Hematopoietic multipotent progenitor cell treated with erythropoietin and hydrocortisone succinate and interleukin-3 and kit ligand, for 17 days (in vitro differentiated cells): ENCODE data around the gene PDE6B.
"Not testable (repeated sequence)": the region's sequence is repeated elsewhere in the genome, so short reads cannot be mapped to it uniquely, and the experiment has no call there.

ENCODE experiments used
- DNase-seq: peaks from one replicate; pipeline ENCODE4 v3.0.0-alpha.2; 2015; ENCODE audit warnings: low spot score

PDE6B gene

DNA sequence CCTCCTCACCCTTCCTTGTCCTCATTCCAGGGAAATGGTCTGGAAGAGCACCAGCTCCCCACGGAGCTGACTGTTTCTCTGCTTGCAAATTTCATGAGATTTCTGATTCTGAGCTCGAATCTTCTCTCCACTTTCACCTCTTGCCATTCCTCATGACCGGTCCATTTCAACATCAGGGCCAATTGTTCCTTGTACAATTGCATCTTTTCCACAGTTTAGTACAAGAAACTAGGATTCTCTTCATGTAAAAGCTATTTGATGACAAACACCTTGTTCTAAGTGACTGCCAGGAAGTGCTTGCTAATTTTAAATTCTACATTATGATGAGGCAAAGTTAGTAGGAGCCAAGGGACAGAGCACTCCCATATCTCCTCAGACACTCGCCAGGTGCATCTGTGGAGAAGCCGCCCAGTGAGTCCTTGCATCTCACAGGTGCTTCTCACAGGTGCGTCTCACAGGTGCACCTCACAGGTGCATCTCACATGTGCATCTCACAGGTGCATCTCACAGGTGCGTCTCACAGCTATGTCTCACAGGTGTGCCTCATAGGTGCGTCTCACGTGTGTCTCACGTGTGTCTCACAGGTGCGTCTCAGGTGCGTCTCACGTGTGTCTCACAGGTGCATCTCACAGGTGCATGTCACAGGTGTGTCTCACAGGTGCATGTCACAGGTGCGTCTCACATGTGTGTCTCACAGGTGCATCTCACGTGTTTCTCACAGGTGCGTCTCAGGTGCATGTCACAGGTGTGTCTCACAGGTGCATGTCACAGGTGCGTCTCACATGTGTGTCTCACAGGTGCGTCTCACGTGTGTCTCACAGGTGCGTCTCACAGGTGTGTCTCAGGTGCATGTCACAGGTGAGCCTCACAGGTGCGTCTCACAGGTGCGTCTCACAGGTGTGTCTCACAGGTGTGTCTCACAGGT is 3.0 kb upstream of the PDE6B start:
- DNase-seq, result no peak

GRCh38 chr4:622996-623913 is 2.1 kb upstream of the PDE6B start:
- DNase-seq, result no peak

GRCh38 chr4:623914-624566 is 1.3 kb upstream of the PDE6B start:
- no peak for DNase-seq

GRCh38 chr4:625631-626161 is 323 bp downstream of the PDE6B start:
- DNase-seq, result no peak

DNA sequence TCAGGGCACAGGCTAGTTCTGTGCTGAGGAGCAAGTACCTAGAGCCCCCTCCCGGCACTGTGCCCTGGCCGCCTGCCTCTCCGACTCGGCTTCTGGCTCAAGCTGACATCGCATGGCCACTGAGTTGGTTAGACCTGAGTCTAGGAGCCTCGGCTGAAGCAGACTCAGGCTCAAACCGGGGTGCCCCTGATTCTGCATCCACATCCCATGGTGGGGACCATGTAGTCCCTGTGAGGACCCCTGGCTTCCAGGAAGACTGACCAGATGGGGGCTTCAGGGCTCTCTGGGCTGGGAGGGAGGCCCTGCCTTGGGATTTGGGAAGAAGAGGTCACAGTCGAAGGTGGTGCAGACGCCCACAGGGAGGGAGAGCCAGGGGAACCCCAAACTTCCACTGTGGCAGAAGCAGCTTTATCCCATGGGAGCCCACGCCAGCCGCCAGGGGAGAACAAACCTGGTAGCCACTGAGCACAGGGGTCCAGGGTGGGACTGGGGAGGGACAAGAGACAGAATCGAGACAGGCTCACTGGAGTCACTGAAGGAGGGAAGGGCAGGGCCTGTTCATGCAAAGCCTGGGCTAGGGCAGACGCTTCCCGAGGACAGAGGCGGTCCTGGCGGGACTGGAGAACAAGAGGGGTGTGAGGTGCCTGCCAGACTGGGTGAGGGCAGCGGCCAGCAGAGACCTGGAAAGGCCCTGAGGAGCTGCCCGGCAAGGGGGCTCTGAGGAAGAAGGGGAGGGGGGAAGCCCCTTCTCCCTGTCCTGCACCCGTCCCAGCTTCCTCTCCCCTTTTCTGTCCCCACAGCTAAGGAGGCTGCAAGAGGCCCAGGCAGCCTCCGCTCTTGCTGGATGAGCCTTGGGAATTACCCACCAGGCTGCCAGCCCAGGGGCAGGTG is 1.1 kb downstream of the PDE6B start:
- no peak for DNase-seq

- no peak for DNase-seq
These were observed 2.2 kb downstream of the PDE6B start for GRCh38 chr4:627347-628125.

DNA sequence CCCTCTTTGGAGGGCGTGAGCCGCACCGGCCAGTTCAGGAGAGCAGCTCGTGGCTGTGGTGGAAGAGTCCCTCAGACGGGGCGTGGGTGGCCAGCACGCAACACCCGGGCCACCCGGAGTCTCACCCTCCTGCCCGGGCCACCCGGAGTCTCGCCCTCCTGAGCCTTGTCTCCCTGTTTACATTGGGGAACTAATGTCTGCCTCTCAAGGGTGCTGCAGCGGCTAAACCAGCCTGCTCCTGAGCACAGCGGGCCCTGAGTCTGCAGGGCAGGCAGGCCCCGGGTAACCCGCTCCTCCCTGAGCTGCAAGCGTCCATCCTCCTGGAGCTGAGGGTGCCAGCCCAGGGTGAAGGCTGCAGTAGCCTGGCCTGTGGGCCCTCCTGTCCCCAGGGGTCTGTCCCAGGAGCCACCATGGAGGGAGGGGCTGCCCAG is 3.0 kb downstream of the PDE6B start:
- no peak for DNase-seq

- DNase-seq, result no peak
These were observed 3.7 kb downstream of the PDE6B start for GRCh38 chr4:628821-629635.

DNA sequence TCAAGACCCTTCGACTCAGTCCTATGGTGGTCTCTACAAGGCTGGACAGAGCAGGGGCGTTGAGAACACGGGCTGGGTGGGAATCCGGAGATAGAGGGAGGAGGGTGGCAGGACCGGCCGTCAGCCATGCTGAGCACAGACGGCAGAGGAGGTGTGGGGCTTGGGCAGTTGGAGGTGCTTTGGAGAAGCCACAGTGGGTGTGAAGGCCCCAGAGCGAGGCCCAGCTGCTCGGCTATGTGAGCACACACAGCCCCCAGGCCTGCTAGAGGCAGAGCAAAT is 4.2 kb downstream of the PDE6B start:
- no peak for DNase-seq

DNA sequence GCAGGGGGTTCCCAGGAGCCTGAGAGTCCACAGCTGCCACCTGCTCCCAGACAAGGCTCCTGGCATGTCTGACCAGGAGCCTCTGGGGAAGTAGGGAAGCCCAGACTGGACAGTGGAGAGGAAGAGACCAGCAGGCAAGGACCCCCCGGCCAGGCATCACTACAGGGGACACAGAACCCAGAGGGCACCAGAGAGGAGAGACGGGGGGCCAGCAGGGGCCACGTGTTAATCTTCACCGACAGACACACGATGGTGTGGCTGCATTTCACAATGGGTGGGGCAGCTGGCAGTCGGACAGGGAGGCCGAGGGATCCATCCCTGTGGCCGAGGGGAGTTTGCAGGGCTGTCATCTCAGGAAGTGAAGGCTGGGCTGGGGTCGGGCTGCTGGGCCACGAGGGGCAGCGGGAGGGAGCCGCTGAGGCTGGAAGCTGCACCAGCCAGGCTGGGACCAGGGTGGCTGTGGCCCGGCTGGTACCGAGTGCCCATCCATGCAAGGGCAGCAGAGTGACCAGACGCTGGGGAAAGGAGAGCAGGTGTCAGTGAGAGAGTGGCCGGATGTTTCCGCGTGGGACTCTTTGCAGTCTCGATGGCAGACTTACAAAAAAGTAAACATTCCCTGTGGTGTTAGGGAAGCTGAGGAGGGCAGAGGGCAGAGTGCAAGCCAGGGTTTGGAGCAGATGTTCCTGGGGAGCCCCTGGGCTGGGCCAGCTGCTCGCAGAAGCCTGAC is 4.7 kb downstream of the PDE6B start:
- DNase-seq, result no peak

DNA sequence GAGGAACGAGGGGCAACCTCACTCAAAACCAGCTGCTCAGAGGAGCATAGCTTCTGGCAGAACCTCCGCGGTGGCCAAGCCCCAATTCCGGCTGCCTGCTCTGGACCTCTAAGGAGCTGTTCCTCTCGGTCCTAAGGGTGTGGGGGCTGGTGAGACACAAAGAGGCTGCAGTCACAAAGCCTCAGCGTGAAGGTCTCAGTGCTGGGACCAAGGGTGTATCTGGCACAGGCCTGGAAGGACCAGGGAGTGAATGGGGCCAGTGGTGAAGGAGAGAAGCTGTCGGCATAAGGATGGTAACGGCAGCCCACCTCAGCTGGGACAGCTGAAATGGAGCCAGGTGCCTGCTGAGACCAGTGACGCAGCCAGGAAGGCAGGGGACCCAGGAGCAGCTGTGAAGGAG is 5.3 kb downstream of the PDE6B start:
- no peak for DNase-seq

- DNase-seq, result no peak
These were observed 6.9 kb downstream of the PDE6B start for GRCh38 chr4:632196-632790.

DNA sequence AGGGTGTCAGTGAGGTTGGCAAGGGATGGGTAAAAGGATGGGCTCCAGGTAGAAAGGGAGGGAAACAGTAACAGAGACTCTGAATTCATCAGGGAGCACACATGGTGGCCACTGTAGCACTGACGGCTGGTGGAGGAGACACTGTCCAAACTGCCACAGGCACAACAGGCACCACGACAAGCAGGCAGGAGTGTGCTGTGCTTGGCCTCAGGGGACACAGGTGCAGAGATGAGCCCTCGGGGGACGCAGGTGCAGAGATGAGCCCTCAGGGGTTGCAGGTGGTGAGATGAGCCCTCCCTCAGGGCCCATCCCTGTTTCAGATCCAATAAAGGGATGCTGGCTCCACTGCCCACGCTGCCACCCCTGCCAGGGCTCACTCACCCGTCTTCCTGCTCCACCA is 7.6 kb downstream of the PDE6B start:
- no peak for DNase-seq

- DNase-seq, result no peak
These were observed 8.0 kb downstream of the PDE6B start for GRCh38 chr4:633406-633805.

DNA sequence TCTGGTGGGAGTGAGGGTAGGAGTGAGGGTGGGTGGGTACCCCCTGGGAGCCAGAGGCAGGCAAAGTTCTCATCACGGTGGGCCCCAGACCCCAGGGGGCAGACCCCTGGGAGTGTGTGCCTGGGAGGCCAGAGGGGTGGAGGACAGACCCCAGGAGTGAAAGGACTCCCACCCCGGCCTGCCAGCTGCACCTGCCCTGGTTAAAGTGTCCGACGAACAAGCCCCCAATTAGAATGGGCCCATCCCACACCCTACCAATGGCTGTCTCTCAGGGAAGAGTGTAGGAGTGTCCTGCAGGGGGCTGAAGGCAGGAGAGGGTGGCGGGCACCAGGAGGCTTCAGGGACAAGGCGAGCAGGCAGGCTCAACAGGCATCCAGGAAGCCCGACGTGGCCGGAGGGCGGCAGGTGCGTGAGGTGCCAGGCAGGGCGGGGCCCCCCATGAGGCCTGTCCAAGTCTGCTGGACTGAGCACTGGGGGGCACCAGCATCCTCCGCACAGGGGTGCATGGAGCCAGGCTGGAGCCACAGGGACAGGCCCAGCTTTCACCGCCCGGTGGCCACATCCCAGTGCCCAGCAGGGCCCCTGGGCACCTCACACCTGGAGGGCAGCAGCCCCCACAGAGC is 8.7 kb downstream of the PDE6B start:
- no peak for DNase-seq

GRCh38 chr4:634599-634985 is 9.2 kb downstream of the PDE6B start:
- DNase-seq, result no peak

GRCh38 chr4:635066-635835 is 9.9 kb downstream of the PDE6B start:
- not testable (repeated sequence) for DNase-seq
